ENCODE measurements around the gene NEK6. TPM values are rescaled to one million over a fixed set of nuclear protein-coding genes. Genes with fewer than 3 reads are reported as not detected.

NEK6 gene
- total and polyA plus RNA-seq, 9 of the 15 experiments (the other 6 are each of a cell fraction or from before 2014, with no cell fraction given) = 3.1 to 19.0 (median 8.4) TPM

DNA sequence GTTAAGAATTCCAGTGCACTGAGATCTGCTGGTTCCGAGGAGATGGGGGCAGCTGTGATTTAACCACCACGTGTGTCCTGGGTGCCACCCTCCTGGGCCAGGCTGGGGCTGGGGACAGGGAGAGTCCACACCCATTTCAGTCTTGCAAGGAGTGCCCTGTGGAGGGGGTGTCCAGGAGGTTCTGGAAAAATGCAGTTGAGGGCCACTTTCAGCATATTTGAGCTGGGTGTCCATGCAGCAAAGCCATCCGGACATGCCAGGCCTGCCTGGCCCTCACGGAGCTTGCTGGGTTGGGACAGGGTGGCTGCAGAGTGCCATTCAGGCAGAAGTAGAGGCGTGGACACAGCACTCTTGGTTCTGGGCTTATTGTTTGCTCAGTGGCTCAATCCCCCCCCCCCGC, 68.1 kb downstream of the NEK6 start (continued):
- TF ChIP-seq EP300 (IDR thresholded peaks at IDR 0.05; ENCODE audit: low read length) (no peak), FOXP1 (CRISPR knock-in tag; IDR thresholded peaks at IDR 0.05) (no peak), MAZ (CRISPR knock-in tag; conservative IDR thresholded peaks at IDR 0.05 in 1 of 2, IDR thresholded peaks at IDR 0.05 in 1 of 2) (no peak)

DNA sequence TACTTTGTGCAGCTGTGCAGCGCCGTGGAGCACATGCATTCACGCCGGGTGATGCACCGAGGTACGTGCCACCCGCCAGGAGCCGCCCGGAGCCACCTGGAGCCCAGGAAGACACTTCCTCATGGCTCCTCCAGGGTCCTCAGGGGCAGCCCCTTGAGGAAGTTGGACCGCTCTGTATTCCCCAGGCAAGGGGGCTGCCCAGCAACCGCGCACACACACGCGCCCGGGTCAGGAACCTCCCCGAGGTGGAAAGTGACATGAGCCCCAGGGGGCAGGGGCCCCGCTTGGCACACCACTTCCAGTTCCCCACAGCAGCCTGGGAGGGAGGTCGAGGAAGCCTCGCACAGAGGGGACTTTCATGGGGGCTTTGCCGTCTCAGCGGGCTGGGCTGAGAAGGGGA, 68.6 kb downstream of the NEK6 start:
- DNase-seq (ENCODE audit: extremely low read depth in 1 of 4, low spot score in 3 of 4) (no peak), FAIRE-seq (no peak), ATAC-seq (no peak)
- Histone ChIP-seq H3K4me1 (replicated peaks in 1 of 2; ENCODE audit: control insufficient read depth in 2 of 2, insufficient read depth in 2 of 2, low read length in 2 of 2) (peaks cover 11 to 19% of the 10 kb centered on the region in 2 experiments), H3K4me3 (no peak overlapping the region), H3K79me2 (ENCODE audit: control insufficient read depth, insufficient read depth, low read length) (no peaks in the 10 kb centered on the region), H4K20me1 (replicated peaks; ENCODE audit: control insufficient read depth, insufficient read depth, low read length) (no peaks in the 10 kb centered on the region), H3K9me1 (ENCODE audit: control insufficient read depth, insufficient read depth, low read length) (no peaks in the 10 kb centered on the region), H3K27me3 (ENCODE audit: control insufficient read depth in 2 of 2, insufficient read depth in 2 of 2, low read length in 2 of 2) (no peaks in the 10 kb centered on the region), H3K9ac (ENCODE audit: insufficient read depth in 1 of 2, low read depth in 2 of 2, low read length in 2 of 2) (no peak overlapping the region; a peak in 1 of 4 replicates), H3K9me3 (replicated peaks; ENCODE audit: control insufficient read depth, insufficient read depth, low read depth, low read length) (no peaks in the 10 kb centered on the region), H3K27ac (ENCODE audit: extremely low read depth, low read depth, low read length) (no peak overlapping the region), H2AFZ (ENCODE audit: low read depth, low read length) (no peak overlapping the region), H3K4me2 (ENCODE audit: insufficient read depth, low read length) (no peak overlapping the region), H3K36me3 (ENCODE audit: control insufficient read depth, insufficient read depth, low read length) (no peaks in the 10 kb centered on the region; the same call in 2 of the 3 replicates)
- ChIA-PET CTCF (ENCODE audit: low intra/inter-chr PET ratio) (no interaction called here), POLR2A (interaction anchor here (0.9 kb wide), 1 partner anchor 72 kb away, joined by 3 read pairs; no protein-coding TSS in a partner anchor)
- 83% methylated on average over 17 of the region's 21 CpGs for WGBS (ENCODE audit: insufficient coverage, low coverage, missing lambda C conversion rate)
- in situ Hi-C loops (cut with MboI) (no loop called here), intact Hi-C loops (cut with micrococcal nuclease) (no loop called here)
- TF ChIP-seq RBM34 (IDR thresholded peaks at IDR 0.05; ENCODE audit: borderline replicate concordance, insufficient read depth, low read length) (no peak), CBX1 (IDR thresholded peaks at IDR 0.05; ENCODE audit: low read depth) (no peak), MCM2 (IDR thresholded peaks at IDR 0.05; ENCODE audit: low read depth) (no peak), ZNF224 (CRISPR knock-in tag; IDR thresholded peaks at IDR 0.05) (no peak), TCF3 (CRISPR knock-in tag; IDR thresholded peaks at IDR 0.05) (no peak), EGR1 (conservative IDR thresholded peaks at IDR 0.05) (no peak)
- TF ChIP-seq, protein P1, sequence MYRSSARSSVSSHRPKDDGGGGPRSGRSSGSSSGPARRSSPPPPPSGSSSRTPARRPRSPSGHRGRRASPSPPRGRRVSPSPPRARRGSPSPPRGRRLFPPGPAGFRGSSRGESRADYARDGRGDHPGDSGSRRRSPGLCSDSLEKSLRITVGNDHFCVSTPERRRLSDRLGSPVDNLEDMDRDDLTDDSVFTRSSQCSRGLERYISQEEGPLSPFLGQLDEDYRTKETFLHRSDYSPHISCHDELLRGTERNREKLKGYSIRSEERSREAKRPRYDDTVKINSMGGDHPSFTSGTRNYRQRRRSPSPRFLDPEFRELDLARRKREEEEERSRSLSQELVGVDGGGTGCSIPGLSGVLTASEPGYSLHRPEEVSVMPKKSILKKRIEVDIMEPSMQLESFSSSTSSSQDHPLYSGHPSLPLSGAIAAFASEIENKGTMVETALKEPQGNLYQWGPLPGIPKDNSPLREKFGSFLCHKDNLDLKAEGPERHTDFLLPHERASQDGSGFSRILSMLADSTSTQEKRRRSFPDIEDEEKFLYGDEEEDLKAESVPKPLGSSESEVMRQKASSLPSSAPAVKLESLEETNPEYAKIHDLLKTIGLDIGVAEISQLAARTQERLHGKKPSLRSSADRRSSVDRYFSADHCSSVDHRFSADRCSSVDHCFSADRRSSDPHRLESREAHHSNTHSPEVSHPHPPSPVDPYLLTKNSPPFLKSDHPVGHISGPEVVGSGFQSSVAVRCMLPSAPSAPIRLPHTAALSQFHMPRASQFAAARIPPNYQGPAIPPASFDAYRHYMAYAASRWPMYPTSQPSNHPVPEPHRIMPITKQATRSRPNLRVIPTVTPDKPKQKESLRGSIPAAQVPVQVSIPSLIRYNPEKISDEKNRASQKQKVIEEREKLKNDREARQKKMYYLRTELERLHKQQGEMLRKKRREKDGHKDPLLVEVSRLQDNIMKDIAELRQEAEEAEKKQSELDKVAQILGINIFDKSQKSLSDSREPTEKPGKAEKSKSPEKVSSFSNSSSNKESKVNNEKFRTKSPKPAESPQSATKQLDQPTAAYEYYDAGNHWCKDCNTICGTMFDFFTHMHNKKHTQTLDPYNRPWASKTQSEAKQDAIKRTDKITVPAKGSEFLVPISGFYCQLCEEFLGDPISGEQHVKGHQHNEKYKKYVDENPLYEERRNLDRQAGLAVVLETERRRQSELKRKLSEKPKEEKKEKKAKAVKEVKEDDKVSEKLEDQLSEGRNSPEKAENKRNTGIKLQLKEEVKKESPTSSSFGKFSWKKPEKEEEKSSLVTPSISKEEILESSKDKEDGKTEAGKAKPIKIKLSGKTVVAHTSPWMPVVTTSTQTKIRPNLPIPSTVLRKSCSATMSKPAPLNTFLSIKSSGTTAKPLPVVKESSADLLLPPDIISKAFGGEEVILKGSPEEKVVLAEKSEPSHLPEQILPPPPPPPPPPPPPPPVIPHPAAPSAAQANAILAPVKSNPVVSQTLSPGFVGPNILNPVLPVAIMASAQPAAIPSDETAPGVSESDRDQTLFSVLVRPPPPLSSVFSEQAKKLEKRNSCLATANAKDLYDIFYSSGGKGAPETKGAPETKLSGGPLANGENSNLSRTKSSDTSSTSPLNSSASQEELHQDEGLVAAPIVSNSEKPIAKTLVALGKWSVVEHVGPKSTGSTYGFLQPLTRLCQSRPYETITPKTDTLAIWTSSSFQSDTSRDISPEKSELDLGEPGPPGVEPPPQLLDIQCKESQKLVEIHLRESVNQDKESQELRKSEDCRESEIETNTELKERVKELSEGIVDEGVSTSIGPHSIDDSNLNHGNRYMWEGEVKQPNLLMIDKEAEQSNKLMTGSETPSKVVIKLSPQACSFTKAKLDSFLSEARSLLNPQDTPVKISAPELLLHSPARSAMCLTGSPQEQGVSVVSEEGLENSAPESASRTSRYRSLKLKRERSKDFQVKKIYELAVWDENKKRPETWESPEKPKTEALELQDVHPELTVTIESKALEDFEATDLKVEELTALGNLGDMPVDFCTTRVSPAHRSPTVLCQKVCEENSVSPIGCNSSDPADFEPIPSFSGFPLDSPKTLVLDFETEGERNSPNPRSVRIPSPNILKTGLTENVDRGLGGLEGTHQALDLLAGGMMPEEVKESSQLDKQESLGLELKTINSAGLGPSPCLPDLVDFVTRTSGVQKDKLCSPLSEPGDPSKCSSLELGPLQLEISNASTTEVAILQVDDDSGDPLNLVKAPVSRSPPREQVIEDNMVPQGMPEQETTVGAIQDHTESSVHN (IDR thresholded peaks at IDR 0.05; ENCODE audit: borderline replicate concordance in 1 of 2, low read depth in 1 of 2) = no peak
- BruUV-seq (replicated peaks) = no TSS peak

Data from K562 (cell line).